ENCODE data around the gene CEMIP. TPM values are rescaled to one million over a fixed set of nuclear protein-coding genes. Genes with fewer than 3 reads are reported as not detected.

The CEMIP gene
- total and polyA plus RNA-seq, 2 of the 13 experiments (the other 11 are each of a cell fraction or from before 2014, with no cell fraction given): 4.3 to 28.5 TPM

DNA sequence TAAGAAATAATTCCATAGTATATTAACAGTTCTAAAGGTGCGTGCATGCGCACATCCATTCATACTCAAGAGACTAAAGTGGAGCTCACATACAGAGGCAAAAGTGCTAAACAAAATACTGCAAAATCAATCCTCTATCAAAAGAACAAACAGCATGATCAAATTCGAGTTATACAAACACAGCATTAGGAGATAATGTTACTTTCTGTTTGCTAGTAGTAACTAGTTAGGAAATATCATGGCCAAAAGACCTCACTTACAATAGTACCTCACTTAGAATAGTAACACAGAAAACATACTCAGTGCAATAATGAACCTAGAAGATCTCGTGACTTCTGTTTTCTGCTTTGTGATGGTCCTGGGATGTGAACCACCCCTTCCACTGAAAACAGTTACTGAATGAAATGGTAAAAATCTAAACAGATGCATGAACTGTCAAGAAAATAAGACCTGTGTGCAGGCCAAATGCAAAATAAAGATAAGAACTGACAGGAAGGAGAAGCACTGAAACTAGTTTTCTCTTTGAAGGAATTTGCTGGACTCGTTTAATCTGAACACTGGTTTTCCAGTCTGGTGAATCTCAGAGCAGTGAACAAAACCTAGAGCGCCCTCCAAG, 20.9 kb upstream of the CEMIP start:
- Histone ChIP-seq H3K27me3 (ENCODE audit: control insufficient read depth in 1 of 2, insufficient read depth in 2 of 2, low read length in 2 of 2) (no peaks in the 10 kb centered on the region), H3K79me2 (ENCODE audit: insufficient read depth, low read length) (no peaks in the 10 kb centered on the region), H3K27ac (ENCODE audit: extremely low read length, insufficient read depth, low read length) (no peak overlapping the region), H3K36me3 (replicated peaks in 1 of 2; ENCODE audit: control insufficient read depth in 1 of 2, insufficient read depth in 2 of 2, low read length in 2 of 2) (no peaks in the 10 kb centered on the region; a peak in 1 of 5 replicates), H3K4me2 (ENCODE audit: low read depth, low read length) (no peak overlapping the region), H3K4me3 (replicated peaks in 1 of 3; ENCODE audit: insufficient read depth in 1 of 3, low read depth in 2 of 3, low read length in 3 of 3) (no peak overlapping the region), H2AFZ (ENCODE audit: low read length) (no peak overlapping the region), H4K20me1 (ENCODE audit: insufficient read depth, low read length) (no peaks in the 10 kb centered on the region), H3K9me3 (ENCODE audit: low read length) (no peaks in the 10 kb centered on the region), H3K9ac (ENCODE audit: insufficient read depth, low read depth, low read length) (no peak overlapping the region), H3K4me1 (ENCODE audit: insufficient read depth, low read length) (no peaks in the 10 kb centered on the region)
- BruUV-seq (replicated peaks): no TSS peak
- CTCF ChIA-PET (ENCODE audit: low intra/inter-chr PET ratio, low total read pairs): no interaction called here
- 71% methylated on average over 6 of the region's 6 CpGs for WGBS (ENCODE audit: low lambda C conversion rate)
- no peak for FAIRE-seq
- in situ Hi-C loops (cut with HindIII; ENCODE audit: extremely low pct_ligation_motif_present, low pct_unique_long_range_greater_than_20kb): no loop called here
- DNase-seq (ENCODE audit: low spot score): no peak
- intact Hi-C loops (cut with micrococcal nuclease; ENCODE audit: unreplicated experiment): no loop called here
- TF ChIP-seq ZNF335 (CRISPR knock-in tag; IDR thresholded peaks at IDR 0.05) (no peak), ZMYM2 (CRISPR knock-in tag; IDR thresholded peaks at IDR 0.05) (no peak), SOX6 (IDR thresholded peaks at IDR 0.05) (no peak), SOX6 (CRISPR knock-in tag; IDR thresholded peaks at IDR 0.05) (no peak), PHF8 (CRISPR knock-in tag; IDR thresholded peaks at IDR 0.05) (no peak), DMTF1 (CRISPR knock-in tag; IDR thresholded peaks at IDR 0.05) (no peak), ZNF451 (CRISPR knock-in tag; IDR thresholded peaks at IDR 0.05) (no peak), REL (CRISPR knock-in tag; conservative IDR thresholded peaks at IDR 0.05) (no peak), KLF6 (CRISPR knock-in tag; IDR thresholded peaks at IDR 0.05) (no peak), NR1H2 (CRISPR knock-in tag; IDR thresholded peaks at IDR 0.05; ENCODE audit: borderline replicate concordance, low read depth) (no peak), ZNF619 (CRISPR knock-in tag; IDR thresholded peaks at IDR 0.05) (no peak), RFXANK (CRISPR knock-in tag; IDR thresholded peaks at IDR 0.05) (no peak), ZSCAN29 (CRISPR knock-in tag; conservative IDR thresholded peaks at IDR 0.05) (no peak)
- TF ChIP-seq, protein P1, sequence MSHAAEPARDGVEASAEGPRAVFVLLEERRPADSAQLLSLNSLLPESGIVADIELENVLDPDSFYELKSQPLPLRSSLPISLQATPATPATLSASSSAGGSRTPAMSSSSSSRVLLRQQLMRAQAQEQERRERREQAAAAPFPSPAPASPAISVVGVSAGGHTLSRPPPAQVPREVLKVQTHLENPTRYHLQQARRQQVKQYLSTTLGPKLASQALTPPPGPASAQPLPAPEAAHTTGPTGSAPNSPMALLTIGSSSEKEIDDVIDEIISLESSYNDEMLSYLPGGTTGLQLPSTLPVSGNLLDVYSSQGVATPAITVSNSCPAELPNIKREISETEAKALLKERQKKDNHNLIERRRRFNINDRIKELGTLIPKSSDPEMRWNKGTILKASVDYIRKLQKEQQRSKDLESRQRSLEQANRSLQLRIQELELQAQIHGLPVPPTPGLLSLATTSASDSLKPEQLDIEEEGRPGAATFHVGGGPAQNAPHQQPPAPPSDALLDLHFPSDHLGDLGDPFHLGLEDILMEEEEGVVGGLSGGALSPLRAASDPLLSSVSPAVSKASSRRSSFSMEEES (CRISPR knock-in tag; IDR thresholded peaks at IDR 0.05): no peak
- TF ChIP-seq, protein P2, sequence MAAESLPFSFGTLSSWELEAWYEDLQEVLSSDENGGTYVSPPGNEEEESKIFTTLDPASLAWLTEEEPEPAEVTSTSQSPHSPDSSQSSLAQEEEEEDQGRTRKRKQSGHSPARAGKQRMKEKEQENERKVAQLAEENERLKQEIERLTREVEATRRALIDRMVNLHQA (CRISPR knock-in tag; IDR thresholded peaks at IDR 0.05): no peak
- POLR2A ChIA-PET: no interaction called here
- no peak for ATAC-seq
